B cell (primary cell): ENCODE measurements around the gene SNTA1. TPM values are rescaled to one million over a fixed set of nuclear protein-coding genes. Genes with fewer than 3 reads are reported as not detected.

ENCODE experiments used
- ATAC-seq: fragments of 200-7000 bp; cut with Tn5 transposase; one replicate; pipeline ENCODE4 v1.10.0; 2021; ENCODE audit warnings: low read depth, mild to moderate bottlenecking, moderate number of reproducible peaks, moderate library complexity
- CTCF ChIA-PET: fragments of 350-600 bp; sonication (Branson Sonifier 250); formaldehyde crosslinking; loops from one replicate; lab custom pipeline; 2021; ENCODE audit warnings: antibody characterized with exemption, inconsistent platforms; lab: Charles Lee
- POLR2A ChIA-PET: fragments of 350-600 bp; sonication (Branson Sonifier 250); formaldehyde crosslinking; loops from one replicate; lab custom pipeline; 2021; ENCODE audit warnings: antibody characterized with exemption; lab: Charles Lee
- DNase-seq: peaks from one replicate; pipeline ENCODE4 v3.0.0; 2013
- H2AFZ ChIP-seq: 2 replicates; pipeline ENCODE4 v1.6.1; 2012; ENCODE audit warnings: mild to moderate bottlenecking, low read depth, low read length; ENCODE audit not compliant: insufficient read depth, poor library complexity, severe bottlenecking
- H3K27ac ChIP-seq, 2 donors: 1 replicate in 1 of 2; 2 replicates in 1 of 2; pipeline ENCODE4 v1.5.1; 2012 to 2013; ENCODE audit warnings: low read length in 2 of 2, mild to moderate bottlenecking in 2 of 2, moderate library complexity in 1 of 2
- H3K27me3 ChIP-seq, 4 experiments: fragments of 200-600 bp in 1 of 4; sonication (generic) in 1 of 4; replicated peaks in 1 of 4; 1 replicate in 2 of 4; 2 replicates in 2 of 4; pipeline versions ENCODE4 v1.6.1 to v1.7.0; 2013 to 2016; ENCODE audit warnings: low read length in 3 of 4, mild to moderate bottlenecking in 2 of 4, mixed read lengths in 1 of 4, moderate library complexity in 1 of 4; ENCODE audit not compliant: insufficient read depth in 4 of 4, control insufficient read depth in 3 of 4; ENCODE audit errors: control extremely low read depth in 1 of 4
- H3K36me3 ChIP-seq, 2 experiments: replicated peaks in 1 of 2; 1 replicate in 1 of 2; 2 replicates in 1 of 2; pipeline versions ENCODE4 v1.6.1 to v1.7.1; 2013; ENCODE audit warnings: low read length in 1 of 2; ENCODE audit not compliant: insufficient read depth in 2 of 2, control insufficient read depth in 1 of 2; ENCODE audit errors: control extremely low read depth in 1 of 2, extremely low read depth in 1 of 2
- H3K4me1 ChIP-seq, 2 donors: fragments of 200-600 bp in 1 of 2; sonication (generic) in 1 of 2; 1 replicate in 1 of 2; 2 replicates in 1 of 2; pipeline versions ENCODE4 v1.5.1 to v1.6.1; 2013 to 2017; ENCODE audit warnings: low read length in 2 of 2; ENCODE audit not compliant: control insufficient read depth in 2 of 2, insufficient read depth in 2 of 2
- H3K4me2 ChIP-seq: replicated peaks from 2 replicates; pipeline ENCODE3; 2012; ENCODE audit warnings: mild to moderate bottlenecking, low read depth, low read length; ENCODE audit not compliant: poor library complexity, severe bottlenecking
- H3K4me3 ChIP-seq, 5 experiments: fragments of 200-600 bp in 1 of 5; sonication (generic) in 1 of 5; 1 replicate in 3 of 5; 2 replicates in 2 of 5; pipeline versions ENCODE4 v1.5.1 to v1.7.0; 2011 to 2016; ENCODE audit warnings: low read length in 4 of 5, mild to moderate bottlenecking in 4 of 5, low read depth in 2 of 5, control low read depth in 1 of 5, moderate library complexity in 1 of 5; ENCODE audit not compliant: insufficient read depth in 1 of 5; ENCODE audit errors: control extremely low read depth in 1 of 5, extremely low read depth in 1 of 5
- H3K79me2 ChIP-seq: fragments of 200-600 bp; sonication (generic); one replicate; pipeline ENCODE4 v1.6.0; 2016; ENCODE audit warnings: low read length; ENCODE audit not compliant: control insufficient read depth, insufficient read depth
- H3K9ac ChIP-seq: fragments of 200-600 bp; sonication (generic); 2 replicates; pipeline ENCODE4 v1.6.1; 2017; ENCODE audit warnings: mild to moderate bottlenecking, low read length, moderate library complexity
- H3K9me3 ChIP-seq, 3 donors: one replicate each; pipeline versions ENCODE4 v1.6.1 to v1.7.1; 2013; ENCODE audit warnings: low read length in 2 of 3; ENCODE audit not compliant: control insufficient read depth in 2 of 3, insufficient read depth in 1 of 3; ENCODE audit errors: control extremely low read depth in 1 of 3
- H4K20me1 ChIP-seq: 2 replicates; pipeline ENCODE4 v1.6.0; 2012; ENCODE audit warnings: mild to moderate bottlenecking, low read length; ENCODE audit not compliant: insufficient read depth, control insufficient read depth, poor library complexity, severe bottlenecking
- H3K27ac Mint-ChIP-seq: one replicate; pipeline ENCODE4 v1.8.0; 2021; ENCODE audit warnings: mixed read lengths
- H3K27me3 Mint-ChIP-seq: one replicate; pipeline ENCODE4 v1.8.0; 2021; ENCODE audit warnings: mixed read lengths
- H3K4me1 Mint-ChIP-seq: one replicate; pipeline ENCODE4 v1.8.0; 2021; ENCODE audit warnings: mixed read lengths
- H3K4me3 Mint-ChIP-seq: one replicate; pipeline ENCODE4 v1.8.0; 2021; ENCODE audit warnings: mixed read lengths
- H3K9me3 Mint-ChIP-seq: one replicate; pipeline ENCODE4 v1.8.0; 2022; ENCODE audit warnings: mixed read lengths; ENCODE audit not compliant: insufficient read depth
- EZH2 ChIP-seq: IDR thresholded peaks from 2 replicates; pipeline ENCODE4 v1.6.1; 2012; ENCODE audit warnings: borderline replicate concordance, low read depth, mild to moderate bottlenecking, moderate library complexity, low read length; ENCODE audit not compliant: insufficient read depth, poor library complexity, severe bottlenecking
- WGBS: methylation state at CpG from one replicate; pipeline ENCODE4 v1.1.5; 2013; ENCODE audit warnings: missing lambda C conversion rate; ENCODE audit not compliant: insufficient coverage; 5-methylcytosine and 5-hydroxymethylcytosine counted together
- intact Hi-C: fragments of 100-400 bp; cut with micrococcal nuclease; formaldehyde crosslinking; loops from one replicate; pipeline ENCODE4 v1.10.0; 2022
- polyA plus RNA-seq: library from polyadenylated mRNA; depleted of rRNA; stranded (reverse); fragments of >200 nt; gene quantifications from 2 replicates; pipeline ENCODE4 v1.2.3, GENCODE V29; 2012
- total RNA-seq, 2 donors: library from RNA; stranded (reverse); fragments of 120-200 nt in 1 of 2; gene quantifications; 1 replicate in 1 of 2; 2 replicates in 1 of 2; pipeline versions ENCODE4 v1.2.3 to v1.2.4, GENCODE V29; 2013 to 2022
- TF ChIP-seq, protein P1 (sequence below): fragments of 200-600 bp; IDR thresholded peaks from one replicate; pipeline ENCODE4 v1.8.0; 2022; ENCODE audit warnings: antibody characterized with exemption, mild to moderate bottlenecking

The SNTA1 gene
- total and polyA plus RNA-seq, 2 donors (not counting 1 experiment from before 2014, with no cell fraction given) = 7.0 to 9.9 TPM

DNA sequence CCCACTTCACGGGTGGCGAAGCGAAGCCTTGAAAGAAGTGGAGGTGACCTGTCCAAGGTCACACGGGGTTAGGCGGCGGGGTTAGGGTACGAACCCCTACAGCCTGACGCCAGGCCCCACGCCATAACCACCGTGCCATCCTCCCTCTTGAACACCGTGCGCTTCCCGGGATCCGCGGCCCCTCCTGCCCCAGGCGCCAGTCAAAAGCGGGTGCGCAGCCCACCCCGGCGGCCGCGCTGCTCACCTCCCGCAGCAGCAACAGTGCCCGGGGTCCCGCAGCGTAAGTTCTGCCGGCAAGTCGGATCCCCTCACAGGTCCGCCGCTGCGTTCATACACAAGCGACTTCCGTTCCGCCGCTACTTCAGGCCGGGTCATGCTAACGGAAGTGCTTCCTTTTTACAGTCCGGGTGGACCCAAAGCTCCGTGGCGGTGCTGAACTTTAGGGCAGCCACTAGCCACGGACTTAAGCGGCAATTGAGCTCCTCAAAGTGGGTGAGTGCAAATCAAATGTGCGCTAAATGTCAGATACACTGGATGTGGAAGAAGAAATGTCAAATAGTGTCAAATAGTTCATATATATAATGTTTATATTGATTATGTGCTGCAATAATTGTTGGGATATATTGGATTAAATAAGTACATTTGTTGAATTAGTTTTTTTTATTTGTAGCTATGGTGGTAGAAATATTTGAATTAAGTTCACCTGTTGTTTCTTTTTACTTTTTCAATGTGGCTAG lies 42.2 kb downstream of the SNTA1 start, which contains the start of gene CDK5RAP1:
Gene CDK5RAP1, minus strand, starts transcription at position 336 of the 737 bp plus-strand sequence. CDS start 4,455 bp downstream, outside the sequence.
- POLR2A ChIA-PET = interaction anchor here (0.5 to 2.0 kb wide), 6 partner anchors 8 to 592 kb away, joined by 3 to 10 read pairs (median 4); partner anchors contain the start of genes ACTL10 and SNTA1
- peak within 1 kb of the TSS; percentile 89 to 99 (median 93) for H3K4me3 ChIP-seq
- H3K9ac ChIP-seq = peak within 1 kb of the TSS; percentile 89
- TF ChIP-seq EZH2 = no peak
- TF ChIP-seq, protein P1, sequence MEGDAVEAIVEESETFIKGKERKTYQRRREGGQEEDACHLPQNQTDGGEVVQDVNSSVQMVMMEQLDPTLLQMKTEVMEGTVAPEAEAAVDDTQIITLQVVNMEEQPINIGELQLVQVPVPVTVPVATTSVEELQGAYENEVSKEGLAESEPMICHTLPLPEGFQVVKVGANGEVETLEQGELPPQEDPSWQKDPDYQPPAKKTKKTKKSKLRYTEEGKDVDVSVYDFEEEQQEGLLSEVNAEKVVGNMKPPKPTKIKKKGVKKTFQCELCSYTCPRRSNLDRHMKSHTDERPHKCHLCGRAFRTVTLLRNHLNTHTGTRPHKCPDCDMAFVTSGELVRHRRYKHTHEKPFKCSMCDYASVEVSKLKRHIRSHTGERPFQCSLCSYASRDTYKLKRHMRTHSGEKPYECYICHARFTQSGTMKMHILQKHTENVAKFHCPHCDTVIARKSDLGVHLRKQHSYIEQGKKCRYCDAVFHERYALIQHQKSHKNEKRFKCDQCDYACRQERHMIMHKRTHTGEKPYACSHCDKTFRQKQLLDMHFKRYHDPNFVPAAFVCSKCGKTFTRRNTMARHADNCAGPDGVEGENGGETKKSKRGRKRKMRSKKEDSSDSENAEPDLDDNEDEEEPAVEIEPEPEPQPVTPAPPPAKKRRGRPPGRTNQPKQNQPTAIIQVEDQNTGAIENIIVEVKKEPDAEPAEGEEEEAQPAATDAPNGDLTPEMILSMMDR = no peak
- H2AFZ ChIP-seq = peak within 1 kb of the TSS; percentile 94
- Mint-ChIP-seq H3K27me3 (no peaks in the 10 kb centered on the region), H3K4me1 (peaks cover 45% of the 10 kb centered on the region), H3K9me3 (no peaks in the 10 kb centered on the region), H3K27ac (peak within 1 kb of the TSS; percentile 89), H3K4me3 (peak within 1 kb of the TSS; percentile 96)
- H3K27ac ChIP-seq = peak within 1 kb of the TSS; percentile 14 to 71
- peaks cover 35% of the 10 kb centered on the region for H4K20me1 ChIP-seq
- CTCF ChIA-PET = interaction anchor here (0.9 to 6.4 kb wide), 7 partner anchors 9 to 409 kb away, joined by 3 to 36 read pairs (median 6); partner anchors contain the start of genes ACTL10, CHMP4B and SNTA1
- no peaks in the 10 kb centered on the region for H3K9me3 ChIP-seq
- peak within 1 kb of the TSS; percentile 79 for H3K4me2 ChIP-seq
- H3K79me2 ChIP-seq = peaks cover 59% of the 10 kb centered on the region
- under 1% methylated on average over 36 of the region's 43 CpGs for WGBS
- H3K36me3 ChIP-seq = peaks cover 2 to 10% of the 10 kb centered on the region in 2 experiments
- peaks cover 19 to 34% of the 10 kb centered on the region in 2 donors for H3K4me1 ChIP-seq
- DNase-seq = peak; percentile 91
- H3K27me3 ChIP-seq = no peaks in the 10 kb centered on the region
- intact Hi-C loops = loop anchor here (1.0 to 2.0 kb wide), 5 partner anchors 8 to 711 kb away; partner anchors contain the start of genes ACTL10, EIF2S2 and PXMP4
- peak; percentile 98 for ATAC-seq
